ENCODE results near the gene CDC26.
A peak's percentile ranks its signal among the peaks of the same experiment; 100 is the strongest.
"Not testable (repeated sequence)": the region's sequence is repeated elsewhere in the genome, so short reads cannot be mapped to it uniquely, and the experiment has no call there.

The CDC26 gene

GRCh38 chr9:113237026-113237425 lies 38.3 kb downstream of the CDC26 start:
- H3K4me3 ChIP-seq (ENCODE audit: low read depth, low read length): no peak overlapping the region
- no peak overlapping the region for H4K8ac ChIP-seq (ENCODE audit: low read depth, low read length)
- H3K36me3 ChIP-seq (ENCODE audit: control insufficient read depth in 1 of 2, insufficient read depth in 2 of 2, low read length in 2 of 2): no peaks in the 10 kb centered on the region
- no peaks in the 10 kb centered on the region for H3K79me1 ChIP-seq (ENCODE audit: low read length)
- no peak overlapping the region for H2BK5ac ChIP-seq (ENCODE audit: low read depth, low read length, poor library complexity)
- H3K4me2 ChIP-seq (ENCODE audit: low read length): peak overlapping the region; percentile 29
- H4K12ac ChIP-seq (ENCODE audit: low read depth, low read length): no peak overlapping the region
- no peaks in the 10 kb centered on the region for H3K27me3 ChIP-seq (ENCODE audit: insufficient read depth, low read length)
- no CpG with 5 or more reads among the region's 4 CpGs for WGBS (ENCODE audit: extremely low coverage, insufficient coverage, insufficient read length)
- H3K27ac ChIP-seq (ENCODE audit: low read depth, low read length): no peak overlapping the region
- peak overlapping the region; percentile 59 for H3K9ac ChIP-seq (ENCODE audit: low read length)
- no peak overlapping the region for H2AFZ ChIP-seq (ENCODE audit: insufficient read depth, low read length, poor library complexity)
- no peaks in the 10 kb centered on the region for H3K4me1 ChIP-seq (ENCODE audit: control insufficient read depth in 1 of 2, insufficient read depth in 2 of 2, low read length in 2 of 2)
- H3K18ac ChIP-seq (ENCODE audit: low read length): no peak overlapping the region
- H2BK12ac ChIP-seq (ENCODE audit: low read length): no peak overlapping the region
- no peak overlapping the region for H3K4ac ChIP-seq (ENCODE audit: low read depth, low read length)
- no peaks in the 10 kb centered on the region for H3K9me3 ChIP-seq (ENCODE audit: insufficient read depth, low read depth, low read length)
- no peak for DNase-seq
- no peak overlapping the region for H4K91ac ChIP-seq (ENCODE audit: low read depth, low read length)
- no peak overlapping the region for H2AK5ac ChIP-seq (ENCODE audit: low read length)
- H2BK120ac ChIP-seq (ENCODE audit: insufficient read depth, low read length, poor library complexity): no peak overlapping the region
- no peak overlapping the region for H3K14ac ChIP-seq (ENCODE audit: low read length)
- H3K23ac ChIP-seq (ENCODE audit: low read length): peak overlapping the region; percentile 76
- H3K79me2 ChIP-seq (ENCODE audit: control insufficient read depth, insufficient read depth, low read length, poor library complexity): no peaks in the 10 kb centered on the region

- not testable (repeated sequence) for H2AK5ac ChIP-seq (ENCODE audit: low read length); H3K18ac ChIP-seq (ENCODE audit: low read length); H2BK120ac ChIP-seq (ENCODE audit: insufficient read depth, low read length, poor library complexity); H3K9ac ChIP-seq (ENCODE audit: low read length); H3K9me3 ChIP-seq (ENCODE audit: insufficient read depth, low read depth, low read length); H3K23ac ChIP-seq (ENCODE audit: low read length); H3K36me3 ChIP-seq (ENCODE audit: control insufficient read depth in 1 of 2, insufficient read depth in 2 of 2, low read length in 2 of 2); H3K4me3 ChIP-seq (ENCODE audit: low read depth, low read length); H2BK12ac ChIP-seq (ENCODE audit: low read length); H3K79me1 ChIP-seq (ENCODE audit: low read length); H4K8ac ChIP-seq (ENCODE audit: low read depth, low read length); DNase-seq; H3K14ac ChIP-seq (ENCODE audit: low read length); H3K27ac ChIP-seq (ENCODE audit: low read depth, low read length); H2AFZ ChIP-seq (ENCODE audit: insufficient read depth, low read length, poor library complexity); H3K4me1 ChIP-seq (ENCODE audit: control insufficient read depth in 1 of 2, insufficient read depth in 2 of 2, low read length in 2 of 2); H4K12ac ChIP-seq (ENCODE audit: low read depth, low read length); H3K79me2 ChIP-seq (ENCODE audit: control insufficient read depth, insufficient read depth, low read length, poor library complexity); H4K91ac ChIP-seq (ENCODE audit: low read depth, low read length); H2BK5ac ChIP-seq (ENCODE audit: low read depth, low read length, poor library complexity); H3K4ac ChIP-seq (ENCODE audit: low read depth, low read length); H3K4me2 ChIP-seq (ENCODE audit: low read length); H3K27me3 ChIP-seq (ENCODE audit: insufficient read depth, low read length)
- no CpG with 5 or more reads among the region's 10 CpGs for WGBS (ENCODE audit: extremely low coverage, insufficient coverage, insufficient read length)
These were observed 39.6 kb downstream of the CDC26 start for GRCh38 chr9:113235701-113236255.

GRCh38 chr9:113231701-113232100 lies 43.7 kb downstream of the CDC26 start:
- H3K27ac ChIP-seq (ENCODE audit: low read depth, low read length): no peak overlapping the region
- no peak overlapping the region for H2BK120ac ChIP-seq (ENCODE audit: insufficient read depth, low read length, poor library complexity)
- no peak overlapping the region for H4K12ac ChIP-seq (ENCODE audit: low read depth, low read length)
- no peak overlapping the region for H3K4me2 ChIP-seq (ENCODE audit: low read length)
- H4K8ac ChIP-seq (ENCODE audit: low read depth, low read length): no peak overlapping the region
- H3K79me1 ChIP-seq (ENCODE audit: low read length): no peaks in the 10 kb centered on the region
- no peaks in the 10 kb centered on the region for H3K9me3 ChIP-seq (ENCODE audit: insufficient read depth, low read depth, low read length)
- peaks cover 0 to 3% of the 10 kb centered on the region in 2 experiments for H3K36me3 ChIP-seq (ENCODE audit: control insufficient read depth in 1 of 2, insufficient read depth in 2 of 2, low read length in 2 of 2)
- no peak overlapping the region for H2AK5ac ChIP-seq (ENCODE audit: low read length)
- H3K18ac ChIP-seq (ENCODE audit: low read length): no peak overlapping the region
- H3K4ac ChIP-seq (ENCODE audit: low read depth, low read length): no peak overlapping the region
- WGBS (ENCODE audit: extremely low coverage, insufficient coverage, insufficient read length): no CpG with 5 or more reads among the region's 2 CpGs
- no peaks in the 10 kb centered on the region for H3K4me1 ChIP-seq (ENCODE audit: control insufficient read depth in 1 of 2, insufficient read depth in 2 of 2, low read length in 2 of 2)
- no peak overlapping the region for H3K23ac ChIP-seq (ENCODE audit: low read length)
- no peak for DNase-seq
- no peak overlapping the region for H3K4me3 ChIP-seq (ENCODE audit: low read depth, low read length)
- H2BK12ac ChIP-seq (ENCODE audit: low read length): no peak overlapping the region
- no peak overlapping the region for H3K14ac ChIP-seq (ENCODE audit: low read length)
- no peak overlapping the region for H4K91ac ChIP-seq (ENCODE audit: low read depth, low read length)
- H2BK5ac ChIP-seq (ENCODE audit: low read depth, low read length, poor library complexity): no peak overlapping the region
- H3K79me2 ChIP-seq (ENCODE audit: control insufficient read depth, insufficient read depth, low read length, poor library complexity): no peaks in the 10 kb centered on the region
- no peak overlapping the region for H2AFZ ChIP-seq (ENCODE audit: insufficient read depth, low read length, poor library complexity)
- H3K9ac ChIP-seq (ENCODE audit: low read length): no peak overlapping the region
- no peaks in the 10 kb centered on the region for H3K27me3 ChIP-seq (ENCODE audit: insufficient read depth, low read length)

- DNase-seq: no peak
- H3K79me1 ChIP-seq (ENCODE audit: low read length): no peaks in the 10 kb centered on the region
- no peak overlapping the region for H3K4me2 ChIP-seq (ENCODE audit: low read length)
- no peak overlapping the region for H2BK12ac ChIP-seq (ENCODE audit: low read length)
- H2AFZ ChIP-seq (ENCODE audit: insufficient read depth, low read length, poor library complexity): no peak overlapping the region
- no peaks in the 10 kb centered on the region for H3K9me3 ChIP-seq (ENCODE audit: insufficient read depth, low read depth, low read length)
- no peaks in the 10 kb centered on the region for H3K27me3 ChIP-seq (ENCODE audit: insufficient read depth, low read length)
- no peaks in the 10 kb centered on the region for H3K4me1 ChIP-seq (ENCODE audit: control insufficient read depth in 1 of 2, insufficient read depth in 2 of 2, low read length in 2 of 2)
- no peak overlapping the region for H4K91ac ChIP-seq (ENCODE audit: low read depth, low read length)
- H3K18ac ChIP-seq (ENCODE audit: low read length): no peak overlapping the region
- H2BK5ac ChIP-seq (ENCODE audit: low read depth, low read length, poor library complexity): no peak overlapping the region
- no peak overlapping the region for H2BK120ac ChIP-seq (ENCODE audit: insufficient read depth, low read length, poor library complexity)
- no peak overlapping the region for H2AK5ac ChIP-seq (ENCODE audit: low read length)
- H3K9ac ChIP-seq (ENCODE audit: low read length): no peak overlapping the region
- H3K36me3 ChIP-seq (ENCODE audit: control insufficient read depth in 1 of 2, insufficient read depth in 2 of 2, low read length in 2 of 2): peaks cover 0 to 7% of the 10 kb centered on the region in 2 experiments
- no peak overlapping the region for H3K27ac ChIP-seq (ENCODE audit: low read depth, low read length)
- H3K4me3 ChIP-seq (ENCODE audit: low read depth, low read length): no peak overlapping the region
- H3K23ac ChIP-seq (ENCODE audit: low read length): no peak overlapping the region
- no peak overlapping the region for H4K8ac ChIP-seq (ENCODE audit: low read depth, low read length)
- no peaks in the 10 kb centered on the region for H3K79me2 ChIP-seq (ENCODE audit: control insufficient read depth, insufficient read depth, low read length, poor library complexity)
- WGBS (ENCODE audit: extremely low coverage, insufficient coverage, insufficient read length): no CpG with 5 or more reads among the region's 3 CpGs
- no peak overlapping the region for H3K14ac ChIP-seq (ENCODE audit: low read length)
- H3K4ac ChIP-seq (ENCODE audit: low read depth, low read length): no peak overlapping the region
- no peak overlapping the region for H4K12ac ChIP-seq (ENCODE audit: low read depth, low read length)
These were observed 47.2 kb downstream of the CDC26 start for GRCh38 chr9:113228130-113228665.
